Nephron progenitor cell (in vitro differentiated cells): Measurements from ENCODE around the gene LENEP.

Experiments used
- DNase-seq: peaks from one replicate; pipeline ENCODE4 v3.0.0; 2021
- H3K27ac Mint-ChIP-seq: 2 replicates; pipeline ENCODE4 v1.8.0; 2021; ENCODE audit warnings: mild to moderate bottlenecking, moderate library complexity, mixed read lengths
- H3K27me3 Mint-ChIP-seq: 2 replicates; pipeline ENCODE4 v1.8.0; 2021; ENCODE audit warnings: mild to moderate bottlenecking, low read depth, mixed read lengths; ENCODE audit not compliant: poor library complexity
- H3K36me3 Mint-ChIP-seq: 2 replicates; pipeline ENCODE4 v1.8.0; 2021; ENCODE audit warnings: low read depth, mixed read lengths
- H3K4me1 Mint-ChIP-seq: 2 replicates; pipeline ENCODE4 v1.8.0; 2021; ENCODE audit warnings: mixed read lengths
- H3K4me3 Mint-ChIP-seq: 2 replicates; pipeline ENCODE4 v1.8.0; 2021; ENCODE audit warnings: mild to moderate bottlenecking, moderate library complexity, mixed read lengths
- H3K9me3 Mint-ChIP-seq: 2 replicates; pipeline ENCODE4 v1.8.0; 2021; ENCODE audit warnings: mild to moderate bottlenecking, moderate library complexity, mixed read lengths
- TF ChIP-seq, protein P1 (sequence below): fragments of 200-600 bp; sonication (generic); IDR thresholded peaks from 2 replicates; pipeline ENCODE4 v1.5.0; 2021; ENCODE audit warnings: antibody characterized with exemption

LENEP gene

GRCh38 chr1:155043301-155043702 lies 49.9 kb downstream of the LENEP start:
- TF ChIP-seq, protein P1, sequence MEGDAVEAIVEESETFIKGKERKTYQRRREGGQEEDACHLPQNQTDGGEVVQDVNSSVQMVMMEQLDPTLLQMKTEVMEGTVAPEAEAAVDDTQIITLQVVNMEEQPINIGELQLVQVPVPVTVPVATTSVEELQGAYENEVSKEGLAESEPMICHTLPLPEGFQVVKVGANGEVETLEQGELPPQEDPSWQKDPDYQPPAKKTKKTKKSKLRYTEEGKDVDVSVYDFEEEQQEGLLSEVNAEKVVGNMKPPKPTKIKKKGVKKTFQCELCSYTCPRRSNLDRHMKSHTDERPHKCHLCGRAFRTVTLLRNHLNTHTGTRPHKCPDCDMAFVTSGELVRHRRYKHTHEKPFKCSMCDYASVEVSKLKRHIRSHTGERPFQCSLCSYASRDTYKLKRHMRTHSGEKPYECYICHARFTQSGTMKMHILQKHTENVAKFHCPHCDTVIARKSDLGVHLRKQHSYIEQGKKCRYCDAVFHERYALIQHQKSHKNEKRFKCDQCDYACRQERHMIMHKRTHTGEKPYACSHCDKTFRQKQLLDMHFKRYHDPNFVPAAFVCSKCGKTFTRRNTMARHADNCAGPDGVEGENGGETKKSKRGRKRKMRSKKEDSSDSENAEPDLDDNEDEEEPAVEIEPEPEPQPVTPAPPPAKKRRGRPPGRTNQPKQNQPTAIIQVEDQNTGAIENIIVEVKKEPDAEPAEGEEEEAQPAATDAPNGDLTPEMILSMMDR, result no peak
- Mint-ChIP-seq H3K36me3 (no peaks in the 10 kb centered on the region), H3K9me3 (no peaks in the 10 kb centered on the region), H3K4me3 (no peak overlapping the region), H3K27ac (peak overlapping the region; percentile 64), H3K27me3 (peaks cover 8% of the 10 kb centered on the region), H3K4me1 (peaks cover 44% of the 10 kb centered on the region)
- no peak for DNase-seq

- TF ChIP-seq, protein P1, result no peak
- Mint-ChIP-seq H3K27ac (no peak overlapping the region), H3K4me3 (no peak overlapping the region), H3K4me1 (peaks cover 44% of the 10 kb centered on the region), H3K27me3 (peaks cover 8% of the 10 kb centered on the region), H3K9me3 (no peaks in the 10 kb centered on the region), H3K36me3 (no peaks in the 10 kb centered on the region)
- no peak for DNase-seq
Observed at GRCh38 chr1:155043793-155044192, 50.4 kb downstream of the LENEP start.
